ENCODE results near the gene LYG1. TPM values are rescaled to one million over a fixed set of nuclear protein-coding genes. Genes with fewer than 3 reads are reported as not detected.

The LYG1 gene
- total and polyA plus RNA-seq, 2 of the 13 experiments (the other 11 are each of a cell fraction or from before 2014, with no cell fraction given) = 1.00 to 2.9 TPM

DNA sequence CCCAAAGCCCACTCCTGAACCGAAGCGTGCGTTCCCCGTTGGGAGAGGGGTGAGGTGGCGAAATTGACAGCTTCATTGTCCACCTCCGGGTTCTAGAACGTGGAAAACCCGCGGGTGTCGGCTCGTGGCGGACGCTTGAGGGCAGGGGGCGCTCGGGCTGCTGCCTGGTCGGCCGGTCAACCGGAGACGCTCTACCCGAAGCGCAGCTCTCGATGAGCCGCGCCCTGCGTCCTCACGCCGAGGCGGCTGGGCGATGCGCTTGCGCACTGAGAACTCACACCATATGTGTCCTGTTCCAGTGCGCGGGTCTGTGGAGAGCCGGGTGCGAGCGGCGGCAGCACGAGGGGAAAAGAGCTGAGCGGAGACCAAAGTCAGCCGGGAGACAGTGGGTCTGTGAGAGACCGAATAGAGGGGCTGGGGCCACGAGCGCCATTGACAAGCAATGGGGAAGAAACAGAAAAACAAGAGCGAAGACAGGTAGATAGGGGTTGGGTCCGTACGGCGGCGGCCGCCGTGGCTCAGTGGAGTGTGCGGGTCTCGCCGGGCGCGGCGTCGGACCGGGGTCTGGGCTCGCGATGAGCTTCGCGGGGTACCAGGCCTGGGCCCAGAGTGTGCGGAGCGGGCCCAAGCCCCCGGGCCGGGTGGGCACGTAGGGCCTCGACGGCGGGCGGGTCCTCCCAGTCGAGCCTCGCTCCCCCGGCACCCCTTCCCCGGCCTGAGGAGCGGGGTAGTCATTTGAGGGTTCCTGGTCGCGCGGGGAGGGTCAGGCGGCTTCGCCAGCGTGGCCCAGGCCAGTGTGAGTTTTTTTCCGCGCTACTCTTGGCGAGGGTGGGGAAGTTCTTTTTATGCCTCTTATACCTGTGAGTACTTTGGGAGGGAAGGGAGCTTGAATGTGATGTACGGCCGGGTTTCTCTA lies 36.4 kb upstream of the LYG1 start, which contains the start of gene EIF5B (continued):
- TF ChIP-seq, protein P1, sequence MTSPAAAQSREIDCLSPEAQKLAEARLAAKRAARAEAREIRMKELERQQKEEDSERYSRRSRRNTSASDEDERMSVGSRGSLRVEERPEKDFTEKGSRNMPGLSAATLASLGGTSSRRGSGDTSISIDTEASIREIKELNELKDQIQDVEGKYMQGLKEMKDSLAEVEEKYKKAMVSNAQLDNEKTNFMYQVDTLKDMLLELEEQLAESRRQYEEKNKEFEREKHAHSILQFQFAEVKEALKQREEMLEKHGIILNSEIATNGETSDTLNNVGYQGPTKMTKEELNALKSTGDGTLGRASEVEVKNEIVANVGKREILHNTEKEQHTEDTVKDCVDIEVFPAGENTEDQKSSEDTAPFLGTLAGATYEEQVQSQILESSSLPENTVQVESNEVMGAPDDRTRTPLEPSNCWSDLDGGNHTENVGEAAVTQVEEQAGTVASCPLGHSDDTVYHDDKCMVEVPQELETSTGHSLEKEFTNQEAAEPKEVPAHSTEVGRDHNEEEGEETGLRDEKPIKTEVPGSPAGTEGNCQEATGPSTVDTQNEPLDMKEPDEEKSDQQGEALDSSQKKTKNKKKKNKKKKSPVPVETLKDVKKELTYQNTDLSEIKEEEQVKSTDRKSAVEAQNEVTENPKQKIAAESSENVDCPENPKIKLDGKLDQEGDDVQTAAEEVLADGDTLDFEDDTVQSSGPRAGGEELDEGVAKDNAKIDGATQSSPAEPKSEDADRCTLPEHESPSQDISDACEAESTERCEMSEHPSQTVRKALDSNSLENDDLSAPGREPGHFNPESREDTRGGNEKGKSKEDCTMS (CRISPR knock-in tag; conservative IDR thresholded peaks at IDR 0.05) = 0 out of 2 replicates have a peak, but pooled peaks have one; percentile 21
- TF ChIP-seq, protein P2, sequence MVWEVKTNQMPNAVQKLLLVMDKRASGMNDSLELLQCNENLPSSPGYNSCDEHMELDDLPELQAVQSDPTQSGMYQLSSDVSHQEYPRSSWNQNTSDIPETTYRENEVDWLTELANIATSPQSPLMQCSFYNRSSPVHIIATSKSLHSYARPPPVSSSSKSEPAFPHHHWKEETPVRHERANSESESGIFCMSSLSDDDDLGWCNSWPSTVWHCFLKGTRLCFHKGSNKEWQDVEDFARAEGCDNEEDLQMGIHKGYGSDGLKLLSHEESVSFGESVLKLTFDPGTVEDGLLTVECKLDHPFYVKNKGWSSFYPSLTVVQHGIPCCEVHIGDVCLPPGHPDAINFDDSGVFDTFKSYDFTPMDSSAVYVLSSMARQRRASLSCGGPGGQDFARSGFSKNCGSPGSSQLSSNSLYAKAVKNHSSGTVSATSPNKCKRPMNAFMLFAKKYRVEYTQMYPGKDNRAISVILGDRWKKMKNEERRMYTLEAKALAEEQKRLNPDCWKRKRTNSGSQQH (CRISPR knock-in tag; IDR thresholded peaks at IDR 0.05; ENCODE audit: low read depth) = no peak; the same call in 1 of the 2 replicates
- TF ChIP-seq MAFK (conservative IDR thresholded peaks at IDR 0.05 in 1 of 2, IDR thresholded peaks at IDR 0.05 in 1 of 2; ENCODE audit: low read length in 2 of 2) (no peak), SUZ12 (IDR thresholded peaks at IDR 0.05; ENCODE audit: low read depth, low read length) (no peak), ZNF616 (CRISPR knock-in tag; IDR thresholded peaks at IDR 0.05; ENCODE audit: low read depth) (peak; percentile 73; the same call in 1 of the 2 replicates), ZSCAN29 (CRISPR knock-in tag; conservative IDR thresholded peaks at IDR 0.05) (peak; percentile 85; the same call in 1 of the 2 replicates), RBAK (CRISPR knock-in tag; IDR thresholded peaks at IDR 0.05) (peak; percentile 68; the same call in 1 of the 2 replicates), ZNF562 (CRISPR knock-in tag; IDR thresholded peaks at IDR 0.05; ENCODE audit: borderline replicate concordance) (no peak), ZNF773 (CRISPR knock-in tag; IDR thresholded peaks at IDR 0.05; ENCODE audit: borderline replicate concordance) (no peak; the same call in 1 of the 2 replicates), GFI1 (CRISPR knock-in tag; IDR thresholded peaks at IDR 0.05; ENCODE audit: borderline replicate concordance) (0 out of 2 replicates have a peak, but pooled peaks have one; percentile 33), HOXA5 (CRISPR knock-in tag; IDR thresholded peaks at IDR 0.05) (peak; percentile 88), ZNF10 (CRISPR knock-in tag; IDR thresholded peaks at IDR 0.05; ENCODE audit: borderline replicate concordance, low read depth) (no peak), ZNF235 (CRISPR knock-in tag; IDR thresholded peaks at IDR 0.05; ENCODE audit: borderline replicate concordance) (peak; percentile 69; the same call in 1 of the 2 replicates)
- TF ChIP-seq, protein P3, sequence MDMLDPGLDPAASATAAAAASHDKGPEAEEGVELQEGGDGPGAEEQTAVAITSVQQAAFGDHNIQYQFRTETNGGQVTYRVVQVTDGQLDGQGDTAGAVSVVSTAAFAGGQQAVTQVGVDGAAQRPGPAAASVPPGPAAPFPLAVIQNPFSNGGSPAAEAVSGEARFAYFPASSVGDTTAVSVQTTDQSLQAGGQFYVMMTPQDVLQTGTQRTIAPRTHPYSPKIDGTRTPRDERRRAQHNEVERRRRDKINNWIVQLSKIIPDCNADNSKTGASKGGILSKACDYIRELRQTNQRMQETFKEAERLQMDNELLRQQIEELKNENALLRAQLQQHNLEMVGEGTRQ (IDR thresholded peaks at IDR 0.05; ENCODE audit: low read depth, low read length) = no peak
- TF ChIP-seq, protein P3 (CRISPR knock-in tag; IDR thresholded peaks at IDR 0.05; ENCODE audit: borderline replicate concordance) = no peak; the same call in 1 of the 2 replicates
- TF ChIP-seq, protein P4, sequence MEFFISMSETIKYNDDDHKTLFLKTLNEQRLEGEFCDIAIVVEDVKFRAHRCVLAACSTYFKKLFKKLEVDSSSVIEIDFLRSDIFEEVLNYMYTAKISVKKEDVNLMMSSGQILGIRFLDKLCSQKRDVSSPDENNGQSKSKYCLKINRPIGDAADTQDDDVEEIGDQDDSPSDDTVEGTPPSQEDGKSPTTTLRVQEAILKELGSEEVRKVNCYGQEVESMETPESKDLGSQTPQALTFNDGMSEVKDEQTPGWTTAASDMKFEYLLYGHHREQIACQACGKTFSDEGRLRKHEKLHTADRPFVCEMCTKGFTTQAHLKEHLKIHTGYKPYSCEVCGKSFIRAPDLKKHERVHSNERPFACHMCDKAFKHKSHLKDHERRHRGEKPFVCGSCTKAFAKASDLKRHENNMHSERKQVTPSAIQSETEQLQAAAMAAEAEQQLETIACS (CRISPR knock-in tag; IDR thresholded peaks at IDR 0.05) = peak; percentile 81
- TF ChIP-seq, protein P5, sequence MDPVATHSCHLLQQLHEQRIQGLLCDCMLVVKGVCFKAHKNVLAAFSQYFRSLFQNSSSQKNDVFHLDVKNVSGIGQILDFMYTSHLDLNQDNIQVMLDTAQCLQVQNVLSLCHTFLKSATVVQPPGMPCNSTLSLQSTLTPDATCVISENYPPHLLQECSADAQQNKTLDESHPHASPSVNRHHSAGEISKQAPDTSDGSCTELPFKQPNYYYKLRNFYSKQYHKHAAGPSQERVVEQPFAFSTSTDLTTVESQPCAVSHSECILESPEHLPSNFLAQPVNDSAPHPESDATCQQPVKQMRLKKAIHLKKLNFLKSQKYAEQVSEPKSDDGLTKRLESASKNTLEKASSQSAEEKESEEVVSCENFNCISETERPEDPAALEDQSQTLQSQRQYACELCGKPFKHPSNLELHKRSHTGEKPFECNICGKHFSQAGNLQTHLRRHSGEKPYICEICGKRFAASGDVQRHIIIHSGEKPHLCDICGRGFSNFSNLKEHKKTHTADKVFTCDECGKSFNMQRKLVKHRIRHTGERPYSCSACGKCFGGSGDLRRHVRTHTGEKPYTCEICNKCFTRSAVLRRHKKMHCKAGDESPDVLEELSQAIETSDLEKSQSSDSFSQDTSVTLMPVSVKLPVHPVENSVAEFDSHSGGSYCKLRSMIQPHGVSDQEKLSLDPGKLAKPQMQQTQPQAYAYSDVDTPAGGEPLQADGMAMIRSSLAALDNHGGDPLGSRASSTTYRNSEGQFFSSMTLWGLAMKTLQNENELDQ (CRISPR knock-in tag; IDR thresholded peaks at IDR 0.05; ENCODE audit: borderline replicate concordance) = 0 out of 2 replicates have a peak, but pooled peaks have one; percentile 22
